GM21825 (cell line): ENCODE results near the gene NUSAP1.
"Not testable (repeated sequence)": the region's sequence is repeated elsewhere in the genome, so short reads cannot be mapped to it uniquely, and the experiment has no call there.

Experiments
- ATAC-seq: cut with Tn5 transposase; IDR thresholded peaks from one replicate; pipeline ENCODE4 v1.9.1; 2021; ENCODE audit warnings: mild to moderate bottlenecking, moderate library complexity; ENCODE audit not compliant: unreplicated experiment

Gene NUSAP1

GRCh38 chr15:41332194-41333025 is at the start of gene NUSAP1, which contains the start of gene OIP5:
TSS of gene NUSAP1 (plus strand) at chr15:41332881. CDS start at chr15:41332958, 77 bp downstream.
TSS of gene OIP5 (minus strand) at chr15:41332591. CDS start at chr15:41332561, 30 bp downstream.
- ATAC-seq = peak; percentile 81

GRCh38 chr15:41282980-41283652 is 49.6 kb upstream of the NUSAP1 start:
- ATAC-seq = not testable (repeated sequence)

- ATAC-seq = peak; percentile 90
Observed at GRCh38 chr15:41283653-41284426, 48.8 kb upstream of the NUSAP1 start.

GRCh38 chr15:41284427-41285177 is 48.1 kb upstream of the NUSAP1 start:
- ATAC-seq = peak; percentile 1

- ATAC-seq = no peak
Observed at GRCh38 chr15:41285285-41285684, 47.4 kb upstream of the NUSAP1 start.

GRCh38 chr15:41286665-41287333 is 45.9 kb upstream of the NUSAP1 start:
- no peak for ATAC-seq

GRCh38 chr15:41288464-41288863 is 44.2 kb upstream of the NUSAP1 start:
- ATAC-seq = no peak

- no peak for ATAC-seq
Observed at GRCh38 chr15:41289953-41290352, 42.7 kb upstream of the NUSAP1 start.

GRCh38 chr15:41291065-41291631 is 41.5 kb upstream of the NUSAP1 start:
- peak; percentile 81 for ATAC-seq

- no peak for ATAC-seq
Observed at GRCh38 chr15:41292521-41292920, 40.2 kb upstream of the NUSAP1 start.

GRCh38 chr15:41301139-41301538 is 31.5 kb upstream of the NUSAP1 start:
- not testable (repeated sequence) for ATAC-seq

- no peak for ATAC-seq
Observed at GRCh38 chr15:41301587-41301986, 31.1 kb upstream of the NUSAP1 start.

- ATAC-seq = no peak
Observed at GRCh38 chr15:41304149-41304770, 28.4 kb upstream of the NUSAP1 start.

- ATAC-seq = no peak
Observed at GRCh38 chr15:41307679-41308078, 25.0 kb upstream of the NUSAP1 start.

GRCh38 chr15:41309226-41309905 is 23.3 kb upstream of the NUSAP1 start:
- ATAC-seq = peak; percentile 55

GRCh38 chr15:41320805-41321330 is 11.8 kb upstream of the NUSAP1 start:
- ATAC-seq = not testable (repeated sequence)

- ATAC-seq = no peak
Observed at GRCh38 chr15:41323611-41324010, 9.1 kb upstream of the NUSAP1 start.

- no peak for ATAC-seq
Observed at GRCh38 chr15:41331281-41331680, 1.4 kb upstream of the NUSAP1 start.
